ENCODE data around the gene ADAMTS9.

DNA sequence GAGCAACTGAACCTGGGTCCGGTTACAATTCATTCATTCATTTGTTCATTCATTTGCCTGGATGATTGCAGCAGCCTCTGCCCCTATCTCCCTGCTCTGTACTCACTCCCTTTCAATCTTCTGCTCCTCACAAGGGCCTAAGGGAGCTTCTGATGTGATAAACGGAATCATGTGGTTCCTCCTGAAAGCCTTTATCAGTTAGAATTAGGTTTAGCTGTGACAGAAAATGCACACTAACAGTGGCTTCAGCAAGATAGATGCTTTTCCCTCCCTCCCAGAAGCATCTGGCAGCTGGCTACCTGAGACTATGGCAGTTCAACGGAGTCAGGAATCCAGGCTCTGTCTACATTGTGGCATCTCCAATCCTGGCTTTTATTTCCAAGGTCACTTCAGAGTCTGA lies 196.0 kb downstream of the ADAMTS9 start:
- TF ChIP-seq, protein P1, sequence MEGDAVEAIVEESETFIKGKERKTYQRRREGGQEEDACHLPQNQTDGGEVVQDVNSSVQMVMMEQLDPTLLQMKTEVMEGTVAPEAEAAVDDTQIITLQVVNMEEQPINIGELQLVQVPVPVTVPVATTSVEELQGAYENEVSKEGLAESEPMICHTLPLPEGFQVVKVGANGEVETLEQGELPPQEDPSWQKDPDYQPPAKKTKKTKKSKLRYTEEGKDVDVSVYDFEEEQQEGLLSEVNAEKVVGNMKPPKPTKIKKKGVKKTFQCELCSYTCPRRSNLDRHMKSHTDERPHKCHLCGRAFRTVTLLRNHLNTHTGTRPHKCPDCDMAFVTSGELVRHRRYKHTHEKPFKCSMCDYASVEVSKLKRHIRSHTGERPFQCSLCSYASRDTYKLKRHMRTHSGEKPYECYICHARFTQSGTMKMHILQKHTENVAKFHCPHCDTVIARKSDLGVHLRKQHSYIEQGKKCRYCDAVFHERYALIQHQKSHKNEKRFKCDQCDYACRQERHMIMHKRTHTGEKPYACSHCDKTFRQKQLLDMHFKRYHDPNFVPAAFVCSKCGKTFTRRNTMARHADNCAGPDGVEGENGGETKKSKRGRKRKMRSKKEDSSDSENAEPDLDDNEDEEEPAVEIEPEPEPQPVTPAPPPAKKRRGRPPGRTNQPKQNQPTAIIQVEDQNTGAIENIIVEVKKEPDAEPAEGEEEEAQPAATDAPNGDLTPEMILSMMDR (IDR thresholded peaks at IDR 0.05), result no peak
- no peak for TF ChIP-seq POLR2A (IDR thresholded peaks at IDR 0.05)
